ENCODE measurements around the gene GPR78.
"Not testable (repeated sequence)": the region's sequence is repeated elsewhere in the genome, so short reads cannot be mapped to it uniquely, and the experiment has no call there.

Gene GPR78

DNA sequence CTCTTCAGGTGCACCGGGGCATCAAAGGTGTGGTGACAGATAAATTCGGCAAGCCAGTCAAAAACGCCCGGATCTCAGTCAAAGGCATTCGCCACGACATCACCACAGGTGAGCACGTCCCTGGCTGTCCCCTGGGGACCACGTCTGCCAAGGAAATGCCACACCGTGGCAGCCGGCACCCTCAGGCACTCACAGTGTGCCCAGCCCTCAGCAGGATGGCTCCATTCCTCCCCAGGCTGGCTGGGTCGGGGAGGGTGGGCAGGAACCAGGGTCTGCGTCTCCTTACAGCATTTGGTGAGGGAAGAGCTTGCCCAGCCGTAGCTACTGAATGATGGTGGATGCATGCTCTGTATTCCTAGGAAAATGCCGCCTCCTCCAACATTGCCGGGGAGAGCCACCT is 38.2 kb downstream of the GPR78 start:
- no peak for DNase-seq

DNA sequence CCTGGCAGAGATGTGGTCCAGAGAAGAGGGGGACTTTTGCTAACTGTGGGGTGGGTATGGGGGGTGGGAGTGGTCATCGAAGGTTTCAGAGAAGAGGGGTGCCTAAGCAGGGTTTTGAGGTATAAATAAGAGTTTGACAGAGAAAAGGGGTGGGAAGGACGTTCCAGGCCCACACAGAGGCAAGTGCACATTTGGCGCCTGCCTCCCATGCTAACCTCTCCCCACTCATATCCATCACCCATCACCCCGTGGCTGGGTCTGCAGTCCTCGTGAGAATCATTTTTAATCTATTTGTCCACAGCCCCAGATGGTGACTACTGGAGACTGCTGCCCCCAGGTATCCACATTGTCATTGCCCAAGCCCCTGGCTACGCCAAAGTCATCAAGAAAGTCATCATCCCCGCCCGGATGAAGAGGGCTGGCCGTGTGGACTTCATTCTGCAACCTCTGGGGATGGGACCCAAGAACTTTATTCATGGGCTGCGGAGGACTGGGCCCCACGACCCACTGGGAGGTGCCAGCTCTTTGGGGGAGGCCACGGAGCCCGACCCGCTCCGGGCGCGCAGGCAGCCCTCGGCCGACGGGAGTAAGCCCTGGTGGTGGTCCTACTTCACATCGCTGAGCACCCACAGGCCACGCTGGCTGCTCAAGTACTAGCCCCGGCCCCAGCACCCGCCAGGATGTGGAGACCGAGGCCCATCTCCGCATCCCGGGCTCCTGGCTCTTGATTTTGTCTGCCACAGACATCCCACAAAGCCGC is 38.9 kb downstream of the GPR78 start:
- no peak for DNase-seq

DNA sequence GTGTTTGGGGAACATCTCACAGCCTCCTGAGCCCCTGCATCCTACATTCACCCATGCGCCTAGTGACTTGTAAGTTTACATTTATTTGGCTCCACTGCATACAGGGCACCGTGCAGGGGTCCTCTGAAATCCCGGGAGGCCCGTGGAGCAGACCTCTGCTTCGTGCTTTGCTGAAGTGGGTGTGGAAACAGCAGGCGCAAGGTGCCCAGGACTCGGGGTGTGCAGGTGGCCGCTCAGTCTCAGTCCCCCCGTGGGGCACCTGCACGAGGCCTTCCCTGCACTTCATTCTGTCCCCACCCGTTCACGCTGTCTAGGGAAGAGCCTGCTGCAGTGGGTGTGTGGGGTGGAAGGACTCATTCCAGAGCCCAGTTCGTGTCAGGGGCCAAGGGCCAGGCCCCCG is 40.9 kb downstream of the GPR78 start:
- DNase-seq = not testable (repeated sequence)

DNA sequence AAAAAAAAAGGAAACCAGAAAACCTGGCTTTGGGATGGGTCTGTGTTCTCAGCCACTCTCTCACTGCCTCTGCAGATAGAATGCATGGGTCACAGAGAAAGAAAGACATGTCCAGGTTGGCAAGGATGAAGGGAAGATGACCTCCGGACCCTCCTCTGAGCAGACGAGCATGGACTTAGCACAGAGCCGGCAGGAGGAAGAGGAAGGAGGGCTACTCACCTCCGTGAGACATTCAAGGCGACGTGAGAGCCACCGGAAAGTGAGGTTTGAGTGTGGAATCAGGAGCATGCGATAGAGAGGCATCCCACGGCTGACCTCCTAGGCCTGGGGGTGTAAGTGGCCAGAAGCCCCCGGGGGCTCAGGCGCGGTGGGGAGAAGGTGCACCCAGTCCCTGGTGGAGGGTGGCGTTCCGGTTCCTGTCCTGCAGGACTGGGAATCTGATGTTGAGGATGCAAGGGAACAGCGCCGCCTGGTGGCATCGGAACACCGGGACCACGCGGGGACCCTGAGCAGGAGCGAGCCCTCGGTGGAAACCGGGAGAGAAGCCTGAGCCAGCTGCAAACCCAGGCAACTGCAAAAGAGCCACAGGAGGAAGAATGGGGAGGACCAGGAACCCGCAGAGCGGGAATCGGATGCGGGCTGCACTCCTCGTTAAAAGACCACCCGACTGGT is 44.5 kb downstream of the GPR78 start:
- DNase-seq = not testable (repeated sequence)

DNA sequence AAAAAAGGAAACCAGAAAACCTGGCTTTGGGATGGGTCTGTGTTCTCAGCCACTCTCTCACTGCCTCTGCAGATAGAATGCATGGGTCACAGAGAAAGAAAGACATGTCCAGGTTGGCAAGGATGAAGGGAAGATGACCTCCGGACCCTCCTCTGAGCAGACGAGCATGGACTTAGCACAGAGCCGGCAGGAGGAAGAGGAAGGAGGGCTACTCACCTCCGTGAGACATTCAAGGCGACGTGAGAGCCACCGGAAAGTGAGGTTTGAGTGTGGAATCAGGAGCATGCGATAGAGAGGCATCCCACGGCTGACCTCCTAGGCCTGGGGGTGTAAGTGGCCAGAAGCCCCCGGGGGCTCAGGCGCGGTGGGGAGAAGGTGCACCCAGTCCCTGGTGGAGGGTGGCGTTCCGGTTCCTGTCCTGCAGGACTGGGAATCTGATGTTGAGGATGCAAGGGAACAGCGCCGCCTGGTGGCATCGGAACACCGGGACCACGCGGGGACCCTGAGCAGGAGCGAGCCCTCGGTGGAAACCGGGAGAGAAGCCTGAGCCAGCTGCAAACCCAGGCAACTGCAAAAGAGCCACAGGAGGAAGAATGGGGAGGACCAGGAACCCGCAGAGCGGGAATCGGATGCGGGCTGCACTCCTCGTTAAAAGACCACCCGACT is 50.2 kb downstream of the GPR78 start:
- DNase-seq = not testable (repeated sequence)

DNA sequence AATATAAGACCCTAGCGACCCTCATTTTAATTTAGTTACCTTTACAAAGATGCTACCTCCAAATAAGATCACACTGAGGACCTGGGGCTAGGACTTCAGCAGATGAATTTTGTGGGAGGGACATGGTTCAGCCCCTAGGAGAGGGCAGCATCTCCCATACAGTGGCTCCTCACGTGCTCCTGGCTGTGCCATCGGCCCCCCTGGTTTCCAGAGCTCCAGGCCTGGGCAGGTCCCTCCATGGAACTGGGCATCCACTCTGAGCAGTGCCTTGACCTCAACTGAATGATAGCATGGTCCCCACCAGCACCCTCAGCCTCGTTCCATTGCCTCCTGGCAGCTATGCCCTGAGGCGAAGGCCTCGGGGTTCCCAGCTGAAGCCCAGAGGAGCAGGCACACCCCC is 51.7 kb downstream of the GPR78 start:
- DNase-seq = not testable (repeated sequence)

DNA sequence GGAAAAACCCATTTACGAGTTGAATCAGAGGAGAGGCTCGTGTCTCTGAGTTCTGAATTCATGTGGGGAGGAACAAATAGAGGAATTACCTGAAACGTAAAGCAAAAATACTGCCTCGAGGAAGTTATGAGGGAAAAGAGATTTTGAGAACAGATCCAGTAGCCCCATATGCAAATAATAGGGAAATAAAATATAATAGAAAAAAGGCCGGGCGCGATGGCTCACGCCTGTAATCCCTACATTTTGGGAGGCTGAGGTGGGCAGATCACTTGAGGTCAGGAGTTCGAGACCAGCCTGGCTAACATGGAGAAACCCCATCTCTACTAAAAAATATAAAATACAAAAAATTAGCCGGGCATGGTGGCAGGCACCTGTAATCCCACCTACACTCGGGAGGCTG is 54.6 kb downstream of the GPR78 start:
- DNase-seq = not testable (repeated sequence)

DNA sequence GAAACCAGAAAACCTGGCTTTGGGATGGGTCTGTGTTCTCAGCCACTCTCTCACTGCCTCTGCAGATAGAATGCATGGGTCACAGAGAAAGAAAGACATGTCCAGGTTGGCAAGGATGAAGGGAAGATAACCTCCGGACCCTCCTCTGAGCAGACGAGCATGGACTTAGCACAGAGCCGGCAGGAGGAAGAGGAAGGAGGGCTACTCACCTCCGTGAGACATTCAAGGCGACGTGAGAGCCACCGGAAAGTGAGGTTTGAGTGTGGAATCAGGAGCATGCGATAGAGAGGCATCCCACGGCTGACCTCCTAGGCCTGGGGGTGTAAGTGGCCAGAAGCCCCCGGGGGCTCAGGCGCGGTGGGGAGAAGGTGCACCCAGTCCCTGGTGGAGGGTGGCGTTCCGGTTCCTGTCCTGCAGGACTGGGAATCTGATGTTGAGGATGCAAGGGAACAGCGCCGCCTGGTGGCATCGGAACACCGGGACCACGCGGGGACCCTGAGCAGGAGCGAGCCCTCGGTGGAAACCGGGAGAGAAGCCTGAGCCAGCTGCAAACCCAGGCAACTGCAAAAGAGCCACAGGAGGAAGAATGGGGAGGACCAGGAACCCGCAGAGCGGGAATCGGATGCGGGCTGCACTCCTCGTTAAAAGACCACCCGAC is 55.8 kb downstream of the GPR78 start:
- DNase-seq = not testable (repeated sequence)

Data from effector CD8-positive, alpha-beta T cell (primary cell).